Measurements from ENCODE around the gene NXN.

GRCh38 chr17:924711-925475 lies 54.7 kb downstream of the NXN start:
- TF ChIP-seq CTCF (IDR thresholded peaks at IDR 0.05; ENCODE audit: low read depth, low read length, poor library complexity, severe bottlenecking) (no peak), EZH2phosphoT487 (IDR thresholded peaks at IDR 0.05; ENCODE audit: borderline replicate concordance, low read length) (no peak)
